ENCODE data around the gene OGG1.
A peak's percentile ranks its signal among the peaks of the same experiment; 100 is the strongest.

Gene OGG1

GRCh38 chr3:9749645-9750555 is at the start of gene OGG1:
Gene OGG1 (plus strand): TSS chr3:9749952. CDS start chr3:9750287, 335 bp downstream.
- DNase-seq, result peak; percentile 89

- DNase-seq, result no peak
Measured at GRCh38 chr3:9700536-9700935, 49.2 kb upstream of the OGG1 start.

GRCh38 chr3:9701006-9701405 is 48.7 kb upstream of the OGG1 start:
- DNase-seq, result no peak

GRCh38 chr3:9701711-9702110 is 48.0 kb upstream of the OGG1 start:
- DNase-seq, result no peak

GRCh38 chr3:9703240-9703639 is 46.5 kb upstream of the OGG1 start:
- DNase-seq, result no peak

DNA sequence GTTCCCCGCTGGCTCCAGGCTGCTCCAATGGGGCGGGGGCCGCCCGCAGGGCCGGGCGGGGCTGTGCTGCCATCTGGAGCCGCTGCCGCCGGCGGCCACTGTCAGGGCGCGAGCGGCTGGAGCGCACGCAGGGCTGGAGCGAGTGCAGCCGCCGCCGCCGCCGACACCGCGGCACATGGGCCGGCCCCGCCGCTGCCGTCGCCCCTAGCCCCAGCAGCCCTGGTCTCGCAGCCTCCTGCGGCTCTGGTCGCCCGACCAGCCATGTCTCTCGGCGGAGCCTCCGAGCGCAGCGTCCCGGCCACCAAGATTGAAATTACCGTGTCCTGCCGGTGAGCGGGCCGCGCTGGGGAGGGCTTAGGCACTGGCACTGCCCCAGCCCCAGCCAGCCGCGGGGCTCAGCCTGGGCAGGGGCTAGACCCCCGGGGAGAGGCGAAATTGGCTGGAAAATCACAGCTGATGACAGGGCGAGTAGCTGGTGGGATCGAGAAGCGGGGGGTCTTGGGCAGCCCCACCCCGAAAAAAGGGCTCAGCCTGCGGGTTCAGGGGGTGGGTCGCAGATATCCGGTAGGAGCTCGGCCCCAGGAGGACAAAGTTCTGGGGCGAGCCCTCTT is 45.9 kb upstream of the OGG1 start, which contains the start of gene CPNE9:
Gene CPNE9 (plus strand): TSS at position 98 of the 611 bp plus-strand sequence. CDS start 164 bp downstream, at position 262.
- no peak for DNase-seq

- DNase-seq, result no peak
Measured at GRCh38 chr3:9704347-9705322, 45.1 kb upstream of the OGG1 start.

GRCh38 chr3:9710174-9710739 is 39.5 kb upstream of the OGG1 start:
- no peak for DNase-seq

DNA sequence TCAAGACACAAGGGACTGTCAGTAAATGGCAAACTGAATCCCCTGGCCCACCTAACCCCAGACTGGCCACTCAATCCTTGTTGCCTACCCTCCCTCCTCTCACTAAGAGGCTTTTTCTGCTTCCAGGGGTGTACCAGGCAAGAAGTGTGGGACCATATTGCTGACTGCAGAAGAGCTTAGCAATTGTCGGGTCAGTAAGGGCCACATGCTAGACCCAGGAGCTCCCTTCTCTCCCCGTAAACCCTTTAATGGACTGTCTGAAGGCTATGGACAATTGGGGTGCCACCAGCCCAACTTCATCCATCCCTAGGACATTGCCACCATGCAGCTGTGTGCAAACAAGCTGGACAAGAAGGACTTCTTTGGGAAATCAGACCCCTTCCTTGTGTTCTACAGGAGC is 37.3 kb upstream of the OGG1 start:
- DNase-seq, result no peak

DNA sequence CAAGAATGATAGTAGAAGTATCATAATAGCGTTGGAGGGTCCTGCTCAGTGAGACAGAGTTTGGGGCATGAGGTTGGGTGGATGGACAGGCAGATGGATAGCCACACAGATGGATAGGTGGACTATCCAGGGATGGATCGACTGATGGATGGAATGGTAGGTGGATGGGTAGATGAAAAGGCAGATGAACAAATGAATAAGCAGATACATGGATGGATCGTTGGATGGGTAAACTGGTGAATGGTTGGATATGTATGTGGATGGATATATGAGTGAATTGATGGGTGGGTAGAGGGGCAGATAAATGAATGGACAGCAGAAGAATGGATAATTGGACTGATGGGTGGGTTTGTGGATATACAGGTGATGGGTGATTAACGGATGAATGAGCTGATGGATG is 36.6 kb upstream of the OGG1 start:
- DNase-seq, result no peak

GRCh38 chr3:9715136-9715535 is 34.6 kb upstream of the OGG1 start:
- no peak for DNase-seq

DNA sequence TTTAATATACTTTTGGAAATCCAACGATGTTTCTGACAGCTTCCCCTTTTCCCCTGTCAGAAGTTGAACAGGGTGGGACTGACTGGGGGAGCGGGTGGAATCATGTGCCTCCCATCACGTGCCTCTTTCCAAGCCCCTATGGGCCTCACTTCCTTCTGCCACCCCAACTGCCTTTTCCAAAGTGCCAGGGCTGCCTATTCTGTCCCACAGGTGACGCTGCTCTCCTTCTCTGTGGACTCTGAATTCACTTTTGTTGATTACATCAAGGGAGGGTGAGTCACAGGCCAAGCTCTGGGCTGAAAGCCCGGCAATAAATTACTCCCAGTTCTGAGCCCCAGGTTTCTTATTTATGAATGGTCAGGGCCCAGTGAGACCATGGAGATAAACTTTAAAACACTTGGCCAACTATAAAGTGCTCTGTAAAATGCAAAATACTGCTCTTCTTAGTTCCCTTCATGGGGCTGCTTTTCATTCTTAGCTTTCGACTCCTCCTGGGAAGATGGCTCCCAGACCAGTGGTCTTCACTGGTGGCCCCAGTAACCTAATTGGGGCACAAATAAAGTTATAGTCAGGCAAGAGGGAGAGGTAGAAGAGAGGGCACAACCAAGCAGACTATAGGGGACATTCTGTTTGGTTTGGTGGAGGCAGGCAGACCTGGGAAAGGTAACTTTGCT is 33.9 kb upstream of the OGG1 start:
- DNase-seq, result no peak

DNA sequence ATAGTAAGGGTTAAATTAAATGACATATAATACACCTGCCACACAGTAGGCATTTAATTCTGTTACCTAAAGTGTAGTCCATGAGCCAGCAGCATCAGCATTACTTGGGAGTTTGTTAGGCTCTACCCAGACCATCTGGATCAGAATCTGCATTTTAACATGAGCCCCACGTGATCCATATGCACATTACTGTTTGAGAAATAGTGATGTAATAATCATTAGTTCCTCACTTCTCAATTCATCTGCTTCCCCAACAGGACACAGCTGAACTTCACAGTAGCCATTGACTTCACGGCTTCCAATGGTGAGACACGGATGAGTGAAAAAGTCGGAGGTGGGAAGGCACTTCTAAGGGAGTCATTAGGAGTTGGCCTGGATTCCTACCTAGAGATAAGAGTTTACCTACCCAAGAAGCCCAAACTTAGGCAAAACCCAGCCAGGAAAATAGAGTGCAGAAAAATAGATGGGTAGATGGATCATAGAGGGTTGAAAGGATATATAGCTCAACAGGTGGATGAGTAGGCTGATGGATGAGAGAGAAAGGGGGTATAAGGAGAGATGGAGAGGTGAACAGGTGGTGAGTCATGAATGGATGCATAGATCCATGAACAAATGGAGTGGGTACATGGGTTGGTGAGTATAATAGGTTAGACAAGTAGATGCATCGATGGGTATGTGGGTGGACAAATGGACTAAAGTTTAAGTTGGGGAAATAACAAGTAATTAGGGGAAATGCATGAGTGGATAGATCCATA is 32.8 kb upstream of the OGG1 start:
- no peak for DNase-seq

DNA sequence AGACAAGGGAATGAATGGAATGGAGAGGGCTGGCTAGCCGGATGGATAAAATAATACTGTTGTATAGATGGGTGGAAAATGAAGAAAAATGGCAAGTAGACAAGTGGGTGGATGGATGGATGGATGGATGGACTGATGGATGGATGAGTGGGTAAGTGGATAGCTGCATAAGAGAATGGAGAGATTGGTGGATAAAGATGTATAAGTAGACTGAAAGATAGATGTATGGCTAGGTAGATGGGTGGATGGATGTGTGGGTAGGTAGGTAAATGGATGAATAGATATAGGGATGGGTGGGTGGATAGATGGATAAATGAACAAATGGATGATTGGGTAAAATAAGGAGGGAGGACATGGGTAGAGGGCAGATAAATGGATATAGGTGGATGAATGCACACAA is 32.2 kb upstream of the OGG1 start:
- DNase-seq, result no peak

DNA sequence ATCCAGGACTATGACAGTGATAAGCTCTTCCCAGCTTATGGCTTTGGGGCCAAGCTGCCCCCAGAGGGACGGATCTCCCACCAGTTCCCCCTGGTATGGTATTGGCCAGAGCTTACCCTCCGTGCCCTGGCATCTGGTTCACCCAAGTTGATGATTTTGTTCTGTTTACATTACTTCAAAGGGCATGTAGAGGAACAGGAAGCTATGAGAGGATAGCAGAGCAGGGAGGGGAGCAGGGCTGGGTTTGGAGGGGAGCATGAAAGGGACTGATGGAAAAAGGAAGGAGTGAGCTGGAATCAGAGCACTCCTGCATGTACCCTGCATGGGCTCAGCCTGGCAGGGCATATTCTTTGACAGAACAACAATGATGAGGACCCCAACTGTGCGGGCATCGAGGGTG is 31.6 kb upstream of the OGG1 start:
- no peak for DNase-seq

DNA sequence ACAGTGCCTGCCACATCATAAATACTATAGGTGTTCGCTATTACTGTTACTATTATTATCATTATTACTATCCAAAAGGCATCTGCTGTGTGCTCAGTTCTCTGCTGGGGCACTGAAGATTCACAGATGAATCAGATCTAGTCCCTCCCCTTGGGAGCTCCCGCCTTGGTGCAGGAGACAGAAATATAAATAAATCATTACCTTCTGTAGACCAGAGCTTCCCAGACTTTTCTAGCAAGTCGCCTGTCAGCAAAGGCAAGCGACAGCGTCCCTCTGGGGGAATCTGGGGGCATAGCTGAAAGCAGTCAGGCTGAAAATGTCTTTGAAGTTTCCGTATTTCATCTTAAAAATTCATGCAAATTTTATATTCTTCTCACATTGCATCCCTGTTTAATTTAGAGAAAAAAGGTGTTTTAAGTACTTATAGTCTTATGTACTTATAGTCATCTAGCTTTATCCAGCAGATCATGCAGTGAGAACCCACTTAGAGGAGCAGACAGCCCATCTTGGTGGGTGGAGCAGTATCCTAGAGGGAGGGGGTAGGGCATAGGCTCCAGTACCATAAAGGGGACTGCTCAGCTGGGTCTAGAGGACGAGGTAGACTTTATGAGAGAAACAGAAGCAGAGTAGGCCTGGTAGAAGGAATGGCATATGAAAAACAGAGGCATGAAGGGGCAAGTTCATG is 28.6 kb upstream of the OGG1 start:
- DNase-seq, result no peak

- no peak for DNase-seq
Measured at GRCh38 chr3:9721700-9722060, 28.1 kb upstream of the OGG1 start.

- no peak for DNase-seq
Measured at GRCh38 chr3:9725775-9726515, 23.8 kb upstream of the OGG1 start.

DNA sequence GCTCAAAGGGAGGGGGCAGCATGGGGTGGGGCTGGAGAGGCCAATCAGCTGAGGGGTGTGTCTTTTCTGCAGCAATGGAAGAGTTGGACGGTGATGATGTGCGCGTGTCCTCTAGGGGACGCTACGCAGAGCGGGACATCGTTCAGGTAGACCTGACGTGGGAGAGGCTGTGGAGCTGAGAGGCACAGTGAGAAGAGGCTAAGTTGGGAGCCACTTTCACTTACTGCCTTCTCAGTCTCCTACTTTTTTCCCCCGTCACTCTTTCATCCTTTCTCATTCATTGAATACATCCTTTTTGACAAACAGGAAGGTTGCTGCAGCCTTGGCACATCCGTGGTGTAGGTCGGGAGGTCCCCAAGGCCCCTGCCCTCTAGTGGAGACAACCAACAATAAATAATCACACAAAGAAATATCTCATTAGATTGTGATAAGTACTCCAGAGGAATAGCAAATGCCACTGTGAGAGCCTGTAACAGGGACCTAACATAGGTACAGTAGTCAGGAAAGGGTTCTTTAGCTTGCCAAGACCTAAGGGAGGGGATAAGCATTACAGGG is 22.6 kb upstream of the OGG1 start:
- DNase-seq, result no peak

GRCh38 chr3:9727743-9728142 is 22.0 kb upstream of the OGG1 start:
- DNase-seq, result no peak
